Measurements from ENCODE around the gene STON1. TPM values are rescaled to one million over a fixed set of nuclear protein-coding genes. Genes with fewer than 3 reads are reported as not detected.
"Not testable (repeated sequence)": the region's sequence is repeated elsewhere in the genome, so short reads cannot be mapped to it uniquely, and the experiment has no call there.

The STON1 gene
- total RNA-seq, 1 donor from 2014 or later = 6.8 TPM

- DNase-seq (ENCODE audit: low read depth) = no peak
Measured at GRCh38 chr2:48569433-48569832, 39.5 kb downstream of the STON1 start.

GRCh38 chr2:48572816-48573215, 42.9 kb downstream of the STON1 start:
- no peak for DNase-seq (ENCODE audit: low read depth)

GRCh38 chr2:48574353-48575287, 44.7 kb downstream of the STON1 start:
- DNase-seq (ENCODE audit: low read depth) = no peak

DNA sequence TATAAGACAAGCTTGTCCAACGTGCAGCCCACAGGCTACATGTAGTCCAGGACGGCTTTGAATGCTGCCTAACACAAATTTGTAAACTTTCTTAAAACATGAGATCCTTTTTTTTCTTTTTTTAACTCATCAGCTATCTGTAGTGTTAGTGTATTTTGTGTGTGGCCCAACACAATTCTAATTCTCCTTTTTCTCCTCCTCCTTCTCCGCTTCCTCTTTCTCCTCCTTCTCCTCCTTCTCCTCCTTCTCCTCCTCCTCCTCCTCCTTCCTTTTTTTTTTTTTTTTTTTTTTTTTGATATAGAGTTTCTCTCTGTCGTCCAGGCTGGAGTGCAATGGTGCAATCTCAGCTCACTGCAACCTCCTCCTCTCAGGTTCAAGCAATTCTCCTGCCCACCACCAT, 48.4 kb downstream of the STON1 start:
- no peak for DNase-seq (ENCODE audit: low read depth)

DNA sequence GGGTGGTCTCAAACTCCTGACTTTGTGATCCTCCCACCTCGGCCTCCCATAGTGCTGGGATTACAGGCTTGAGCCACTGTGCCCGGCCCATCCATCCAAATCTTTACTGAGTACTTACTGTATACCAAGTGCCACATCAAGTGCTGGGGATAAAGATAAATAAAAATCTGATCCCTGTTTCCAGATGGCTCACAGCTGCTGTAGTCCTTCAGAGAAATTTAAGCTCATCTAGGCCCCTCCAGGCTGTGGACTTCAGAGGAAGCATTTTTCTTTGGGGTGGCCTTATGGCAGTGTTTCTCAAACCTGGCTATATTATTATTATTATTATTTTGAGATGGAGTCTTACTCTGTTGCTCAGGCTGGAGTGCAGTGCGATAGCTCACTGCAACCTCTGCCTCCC, 54.0 kb downstream of the STON1 start:
- no peak for DNase-seq (ENCODE audit: low read depth)

DNA sequence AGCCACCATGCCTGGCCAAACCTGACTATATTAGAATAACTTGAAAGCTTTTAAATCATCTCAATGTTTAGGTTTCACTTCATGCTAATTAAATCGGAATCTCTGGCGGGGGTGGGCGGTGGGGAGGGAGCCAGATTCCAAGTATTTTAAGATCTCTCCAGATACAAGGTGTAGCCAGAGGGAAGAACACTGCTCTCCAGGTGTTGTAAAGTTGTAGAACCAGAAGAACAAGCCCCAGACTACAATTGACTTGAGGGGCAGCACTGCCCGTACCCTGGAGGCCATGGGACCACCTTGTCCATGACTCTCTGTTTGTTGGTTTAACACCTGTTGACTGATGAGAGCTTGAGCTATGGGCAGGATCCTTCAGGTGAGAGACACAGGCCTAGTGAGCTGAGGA, 54.6 kb downstream of the STON1 start:
- no peak for DNase-seq (ENCODE audit: low read depth)

GRCh38 chr2:48586433-48586832, 56.5 kb downstream of the STON1 start:
- no peak for DNase-seq (ENCODE audit: low read depth)

DNA sequence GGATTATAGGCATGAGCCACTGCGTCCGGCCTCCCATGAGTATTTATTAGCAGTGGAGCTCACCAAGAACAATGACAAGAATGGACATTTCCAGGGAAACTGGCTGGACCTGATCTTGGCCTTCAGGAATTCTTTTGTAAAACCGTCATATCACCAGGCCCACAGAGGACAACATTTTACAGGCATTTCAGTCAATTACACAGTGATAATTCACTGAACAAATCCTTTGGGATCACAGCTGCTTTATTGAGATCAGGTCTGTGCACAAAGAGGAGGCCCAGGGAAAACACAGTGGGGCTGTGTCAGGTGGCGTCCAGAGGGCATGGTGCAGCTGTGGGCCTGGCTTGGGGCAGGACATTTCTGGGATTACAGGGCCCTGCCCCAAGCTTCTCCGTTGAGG, 57.6 kb downstream of the STON1 start:
- no peak for DNase-seq (ENCODE audit: low read depth)

DNA sequence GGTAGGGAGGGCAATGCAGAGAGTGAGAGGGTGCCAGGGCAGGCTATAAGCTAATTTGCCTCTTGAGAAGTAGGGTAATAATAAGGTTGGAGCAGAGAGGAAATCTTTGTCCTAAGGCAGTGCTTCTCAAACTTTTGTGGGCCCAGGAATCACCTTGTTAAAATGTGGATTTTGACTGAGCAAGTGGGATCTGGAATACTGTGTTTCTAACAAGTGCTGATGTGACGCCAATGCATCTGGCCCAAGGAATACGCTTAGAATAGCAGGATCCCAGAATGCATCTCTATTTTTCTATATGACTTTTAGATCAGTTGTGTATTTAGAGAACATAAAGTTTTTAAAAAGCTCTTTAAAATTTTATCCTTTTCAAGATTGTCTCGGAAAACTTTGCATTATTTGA, 58.0 kb downstream of the STON1 start:
- no peak for DNase-seq (ENCODE audit: low read depth)

- no peak for DNase-seq (ENCODE audit: low read depth)
Measured at GRCh38 chr2:48588745-48589144, 58.8 kb downstream of the STON1 start.

- peak; percentile 48 for DNase-seq (ENCODE audit: low read depth)
Measured at GRCh38 chr2:48589170-48589767, 59.3 kb downstream of the STON1 start.

DNA sequence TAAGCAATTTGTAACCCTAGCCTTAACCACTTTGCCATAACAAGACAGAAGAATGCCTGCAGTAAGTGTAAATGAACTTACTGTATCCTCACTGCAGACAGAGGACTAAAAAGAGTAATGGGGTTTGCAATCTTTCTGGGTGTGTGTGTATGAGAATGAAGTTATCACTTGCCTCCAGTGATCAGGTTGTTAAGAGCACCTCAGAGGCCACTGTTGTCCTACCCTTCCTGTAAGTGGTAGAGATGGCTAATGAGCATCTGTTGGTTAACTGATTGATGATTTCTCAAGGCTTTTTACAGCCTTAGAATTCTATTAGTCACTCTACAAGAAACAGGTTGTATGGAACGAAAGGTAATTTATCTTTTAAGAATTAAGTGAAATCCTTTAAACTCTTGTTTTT, 60.1 kb downstream of the STON1 start:
- DNase-seq (ENCODE audit: low read depth) = no peak

DNA sequence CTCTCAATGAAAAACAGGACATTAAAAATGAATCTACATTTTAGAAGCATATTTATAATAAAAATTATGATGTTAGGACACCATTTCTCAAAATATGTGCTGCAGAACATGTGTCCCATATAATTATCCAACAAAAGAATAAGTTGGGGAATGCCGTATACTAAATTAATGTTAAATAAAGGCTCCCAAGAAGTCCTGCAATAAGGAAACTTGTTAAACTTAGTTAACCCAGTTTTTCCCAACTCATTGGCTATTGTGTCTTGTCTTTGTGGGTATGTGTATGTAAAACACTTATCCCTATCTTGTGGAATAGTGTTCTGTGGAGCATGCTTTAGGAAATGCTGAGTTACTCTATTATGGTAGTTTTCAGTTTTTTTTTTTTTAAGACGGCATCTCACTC, 62.1 kb downstream of the STON1 start:
- DNase-seq (ENCODE audit: low read depth) = no peak

GRCh38 chr2:48596751-48597150, 66.8 kb downstream of the STON1 start:
- DNase-seq (ENCODE audit: low read depth) = not testable (repeated sequence)

DNA sequence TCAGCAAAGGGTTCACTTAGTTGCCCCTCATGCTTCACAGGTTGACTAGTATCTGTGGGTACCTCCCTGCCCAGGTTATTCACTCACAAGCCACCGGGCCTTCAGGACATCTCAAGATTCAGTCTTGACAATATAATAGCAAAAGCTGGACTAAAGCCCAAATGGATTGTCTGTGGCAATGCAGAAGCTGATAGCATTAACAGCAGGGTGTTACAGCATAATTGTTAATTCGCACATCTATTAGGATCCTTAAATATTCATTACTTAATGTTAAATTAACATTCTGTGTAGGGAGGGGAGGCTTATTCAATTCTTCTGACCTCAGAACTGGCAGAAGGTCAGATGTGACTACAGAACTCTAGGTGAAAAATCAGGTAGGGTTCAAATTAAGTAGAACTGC, 67.5 kb downstream of the STON1 start:
- DNase-seq (ENCODE audit: low read depth) = no peak

- peak; percentile 46 for DNase-seq (ENCODE audit: low read depth)
Measured at GRCh38 chr2:48600204-48600813, 70.4 kb downstream of the STON1 start.

DNA sequence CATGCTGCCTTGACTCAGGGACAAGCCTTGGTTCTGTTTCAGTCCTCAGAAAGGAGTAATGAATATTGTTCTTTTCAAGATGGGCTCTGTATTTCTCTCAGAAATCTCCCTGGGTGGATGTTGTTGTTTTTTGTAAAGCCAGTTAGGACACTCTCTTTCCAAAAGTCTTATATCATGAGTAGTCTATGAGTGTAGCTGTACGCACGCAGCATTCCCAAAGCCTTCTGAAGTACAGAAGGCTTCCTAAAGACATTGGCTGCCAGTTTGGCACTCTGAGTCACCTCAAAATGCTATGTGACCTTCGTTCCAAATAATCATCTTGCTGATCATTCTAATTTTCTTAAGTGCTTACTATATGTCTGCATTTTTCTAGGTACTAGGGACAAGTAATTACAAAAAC, 71.0 kb downstream of the STON1 start:
- DNase-seq (ENCODE audit: low read depth) = no peak

- DNase-seq (ENCODE audit: low read depth) = no peak
Measured at GRCh38 chr2:48601349-48601748, 71.4 kb downstream of the STON1 start.

- no peak for DNase-seq (ENCODE audit: low read depth)
Measured at GRCh38 chr2:48605482-48606175, 75.7 kb downstream of the STON1 start.

- peak; percentile 84 for DNase-seq (ENCODE audit: low read depth)
Measured at GRCh38 chr2:48607307-48608014, 77.5 kb downstream of the STON1 start.

DNA sequence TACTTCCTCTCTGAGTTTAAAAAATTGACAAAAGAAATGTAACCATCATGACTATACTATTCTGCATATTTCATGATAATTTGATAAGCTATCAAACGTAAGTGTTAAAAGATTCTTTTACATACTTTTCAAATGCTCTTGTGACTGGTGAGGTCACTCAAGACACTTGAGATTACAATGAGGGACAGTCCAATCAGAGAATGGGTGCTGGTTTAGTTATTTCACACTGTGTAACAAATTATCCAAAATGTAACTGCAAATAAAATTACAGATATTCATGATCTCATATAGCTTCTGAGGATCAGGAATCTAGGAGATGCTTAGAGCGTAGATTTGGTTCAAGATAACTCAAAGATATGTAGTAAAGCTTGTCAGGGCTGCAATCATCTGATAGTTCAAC, 83.3 kb downstream of the STON1 start:
- no peak for DNase-seq (ENCODE audit: low read depth)

GRCh38 chr2:48614581-48614980, 84.6 kb downstream of the STON1 start:
- not testable (repeated sequence) for DNase-seq (ENCODE audit: low read depth)
